Melanocyte of skin (primary cell): ENCODE data around the gene SP140. TPM values are rescaled to one million over a fixed set of nuclear protein-coding genes. Genes with fewer than 3 reads are reported as not detected.

ENCODE experiments used
- total RNA-seq, 2 donors: library from RNA; depleted of rRNA; stranded (reverse); fragments of >200 nt; gene quantifications; 2 replicates each; pipeline ENCODE4 v1.2.3, GENCODE V29; 2012

Gene SP140
- 1 to 10 TPM in 1 of 2 donors, not detected in 1; 2.7 TPM for total RNA-seq

DNA sequence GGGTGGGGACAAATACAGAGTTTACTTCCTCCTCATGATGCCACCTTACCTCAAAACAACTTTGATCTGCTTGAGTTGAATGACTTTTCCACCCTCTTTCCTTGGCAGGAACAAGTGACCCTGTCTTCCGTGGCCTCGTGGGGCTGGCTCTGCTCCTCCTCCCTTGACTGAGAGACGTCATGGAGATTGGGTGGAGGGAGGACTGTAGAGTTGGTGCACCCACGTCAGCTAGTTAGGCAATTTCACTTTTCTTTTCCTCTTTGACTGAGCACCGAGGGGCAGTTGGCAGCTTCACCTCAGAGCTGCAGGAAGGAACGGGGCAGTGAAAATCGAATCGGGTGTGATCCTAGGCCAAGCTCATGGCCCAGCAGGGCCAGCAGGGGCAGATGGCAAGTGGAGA, at the start of gene SP140:
SP140 (plus strand) TSS at position 251 of the 400 bp plus-strand sequence; CDS start at position 360, 109 bp downstream.

DNA sequence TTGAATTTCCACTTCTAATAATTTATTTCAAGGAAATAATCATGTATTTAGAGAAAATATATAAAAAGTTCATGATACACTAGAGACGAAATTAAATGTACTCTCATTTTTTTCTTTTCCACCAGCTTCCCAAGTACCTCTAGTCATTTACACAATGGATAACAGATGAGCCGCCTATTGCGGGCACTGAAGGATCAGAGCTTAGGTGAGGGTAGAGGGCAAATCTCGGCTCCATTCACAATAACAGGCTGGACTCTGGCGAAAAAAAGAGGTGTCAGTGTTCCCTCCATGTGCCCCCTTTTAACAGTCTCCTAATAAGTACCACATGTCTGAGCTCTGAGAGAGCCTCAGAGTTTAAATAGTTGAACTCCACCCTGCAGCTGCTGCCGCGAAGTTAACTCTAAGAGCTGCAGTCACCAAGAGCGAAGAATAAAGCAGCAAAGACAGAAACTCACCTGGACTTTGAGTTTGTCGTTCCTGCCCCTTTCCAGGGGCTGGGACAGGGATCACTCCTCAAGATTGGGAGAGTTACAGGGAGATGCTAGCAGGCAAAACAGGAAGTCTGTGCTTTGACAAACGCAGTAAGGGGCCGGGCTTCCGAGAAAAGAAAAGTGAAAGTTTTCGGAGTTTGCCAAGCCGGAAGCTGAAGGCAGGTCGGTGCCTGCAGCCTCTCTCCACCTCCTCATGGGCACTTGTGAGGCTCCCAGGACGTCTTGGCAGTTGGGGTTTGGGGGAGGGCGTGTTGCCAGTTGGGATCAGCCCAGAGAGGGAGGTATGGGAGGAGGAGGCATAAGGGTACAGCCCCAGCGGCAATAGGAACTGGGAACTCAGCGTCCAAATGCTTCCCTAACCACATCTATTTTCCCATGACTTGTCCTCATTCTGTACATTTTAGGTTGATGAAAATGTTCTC, 5.9 kb upstream of the SP140 start, which contains the start of gene SP110:
SP110 (minus strand) TSS at position 566 of the 913 bp plus-strand sequence. CDS start 3,057 bp downstream, outside the sequence.

DNA sequence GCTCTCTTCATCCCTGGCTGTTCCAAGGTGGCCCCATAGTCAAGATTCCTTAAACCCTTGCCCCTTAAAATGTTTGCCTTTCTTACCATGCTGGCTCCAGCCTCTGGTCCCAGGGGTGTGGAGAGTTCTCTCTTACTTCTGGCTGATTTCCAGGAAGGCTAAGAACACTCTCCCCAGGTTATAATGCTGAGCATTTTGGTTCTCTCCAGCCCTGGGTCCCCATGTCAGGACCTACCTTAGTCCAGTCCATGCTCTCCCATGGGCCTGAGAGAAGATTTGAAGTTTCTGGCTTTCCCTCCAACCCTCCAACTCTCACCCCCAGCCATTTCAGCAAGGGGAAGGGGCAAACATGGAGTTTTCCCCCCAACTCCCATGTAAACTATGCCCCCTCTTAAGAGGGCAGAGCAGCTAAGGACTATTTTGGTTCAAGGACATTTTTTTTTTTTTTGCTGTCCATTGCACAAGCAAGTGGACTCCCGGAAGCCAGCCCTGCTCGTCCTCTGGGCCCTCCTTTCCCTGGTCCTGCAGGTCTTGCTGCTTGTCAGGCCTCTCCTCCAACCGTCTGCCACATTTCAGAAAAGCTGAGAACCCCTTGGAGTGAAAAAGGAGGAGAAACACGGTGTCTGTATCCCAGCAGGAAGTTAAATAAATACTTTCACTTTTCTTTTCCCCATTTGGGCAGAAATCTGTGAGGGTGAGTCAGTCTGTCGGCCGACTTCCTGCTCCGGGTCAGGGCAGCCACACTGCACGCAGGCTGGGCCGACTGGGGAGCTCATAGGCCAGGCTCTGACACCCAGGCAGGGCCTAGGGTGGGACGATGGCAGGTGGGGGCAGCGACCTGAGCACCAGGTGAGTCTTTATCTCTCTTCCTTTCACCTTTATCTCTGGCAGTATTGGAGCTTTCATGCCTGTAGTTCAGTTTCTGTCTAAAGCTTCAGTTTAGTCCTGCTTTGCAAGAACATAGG, 101.2 kb downstream of the SP140 start, which contains the start of gene SP140L:
SP140L (plus strand) TSS at position 741 of the 965 bp plus-strand sequence; CDS start at position 818, 77 bp downstream.

Other genes starting within 250 kb of the SP140 start
- gene SLC16A14, start 156.8 kb upstream of the SP140 start, total RNA-seq: under 1 TPM in 1 of 2 donors, not detected in 1; under 0.01 TPM
- gene SP110, start 5.8 kb upstream of the SP140 start, total RNA-seq: 100 to 1,000 TPM; 110 to 112 TPM
- 10 to 100 TPM; 12.4 to 23.0 TPM for gene SP140L, start 101.5 kb downstream of the SP140 start, total RNA-seq
- 100 to 1,000 TPM; 251 to 253 TPM for gene SP100, start 190.5 kb downstream of the SP140 start, total RNA-seq